HL-60/S4 treated with phorbol 12-myristate 13-acetate at 8.2 ng/mL for 4 days and 3 days (cell line): Measurements from ENCODE around the gene ACACA.

Experiments
- in situ Hi-C: fragments of 300-500 bp; cut with MboI; formaldehyde crosslinking; loops from 2 replicates; pipeline ENCODE4 v1.15.0; 2022; ENCODE audit warnings: low sequenced_read_pairs

The ACACA gene

GRCh38 chr17:37299257-37299980 lies 107.2 kb downstream of the ACACA start:
- in situ Hi-C loops = no loop called here

- in situ Hi-C loops = no loop called here
Observed at GRCh38 chr17:37295888-37296287, 110.7 kb downstream of the ACACA start.

- in situ Hi-C loops = no loop called here
Observed at GRCh38 chr17:37294888-37295287, 111.7 kb downstream of the ACACA start.

GRCh38 chr17:37293770-37294169 lies 112.9 kb downstream of the ACACA start:
- in situ Hi-C loops = no loop called here

GRCh38 chr17:37292429-37293139 lies 114.1 kb downstream of the ACACA start:
- in situ Hi-C loops = no loop called here

- in situ Hi-C loops = no loop called here
Observed at GRCh38 chr17:37291351-37291750, 115.3 kb downstream of the ACACA start.

GRCh38 chr17:37286430-37286829 lies 120.2 kb downstream of the ACACA start:
- in situ Hi-C loops = no loop called here

GRCh38 chr17:37284191-37284590 lies 122.4 kb downstream of the ACACA start:
- in situ Hi-C loops = no loop called here

GRCh38 chr17:37283414-37283961 lies 123.1 kb downstream of the ACACA start:
- in situ Hi-C loops = no loop called here

GRCh38 chr17:37280841-37281240 lies 125.8 kb downstream of the ACACA start:
- in situ Hi-C loops = no loop called here

- in situ Hi-C loops = no loop called here
Observed at GRCh38 chr17:37278247-37278894, 128.3 kb downstream of the ACACA start.

- in situ Hi-C loops = no loop called here
Observed at GRCh38 chr17:37276475-37276874, 130.2 kb downstream of the ACACA start.

GRCh38 chr17:37274461-37274860 lies 132.2 kb downstream of the ACACA start:
- in situ Hi-C loops = no loop called here

GRCh38 chr17:37273409-37274051 lies 133.1 kb downstream of the ACACA start:
- in situ Hi-C loops = no loop called here

- in situ Hi-C loops = no loop called here
Observed at GRCh38 chr17:37265446-37266173, 141.0 kb downstream of the ACACA start.

- in situ Hi-C loops = no loop called here
Observed at GRCh38 chr17:37261286-37261685, 145.3 kb downstream of the ACACA start.

- in situ Hi-C loops = no loop called here
Observed at GRCh38 chr17:37259030-37259735, 147.5 kb downstream of the ACACA start.

GRCh38 chr17:37256627-37257026 lies 150.0 kb downstream of the ACACA start:
- in situ Hi-C loops = no loop called here

- in situ Hi-C loops = no loop called here
Observed at GRCh38 chr17:37255432-37255831, 151.2 kb downstream of the ACACA start.

GRCh38 chr17:37247825-37248224 lies 158.8 kb downstream of the ACACA start:
- in situ Hi-C loops = loop anchor here (25.0 kb wide), 1 partner anchor 611 kb away; no protein-coding TSS in a partner anchor
